Esophagus squamous epithelium (tissue), 5 donors: ENCODE results near the gene DNAJC4. TPM values are rescaled to one million over a fixed set of nuclear protein-coding genes. Genes with fewer than 3 reads are reported as not detected.

ENCODE experiments used
- DNase-seq: peaks from one replicate; lab custom pipeline; 2025; lab: John Stamatoyannopoulos, UW
- H3K27ac ChIP-seq, 4 donors: fragments of 200-600 bp; sonication (generic); one replicate each; pipeline ENCODE4 v1.5.1; 2016 to 2019; ENCODE audit warnings: mild to moderate bottlenecking in 1 of 4
- H3K27me3 ChIP-seq, 4 donors: fragments of 200-600 bp; sonication (generic); 1 replicate in 3 of 4; 2 replicates in 1 of 4; pipeline versions ENCODE4 v1.5.1 to v1.6.0; 2017 to 2021; ENCODE audit warnings: antibody characterized with exemption in 1 of 4
- H3K36me3 ChIP-seq, 3 donors: fragments of 200-600 bp; sonication (generic); one replicate each; pipeline ENCODE4 v1.5.1; 2016 to 2019
- H3K4me1 ChIP-seq, 3 donors: fragments of 200-600 bp; sonication (generic); one replicate each; pipeline ENCODE4 v1.5.1; 2017 to 2019
- H3K4me3 ChIP-seq, 4 donors: fragments of 200-600 bp; sonication (generic); 1 replicate in 3 of 4; 2 replicates in 1 of 4; pipeline ENCODE4 v1.5.1; 2016 to 2019; ENCODE audit warnings: mild to moderate bottlenecking in 2 of 4, moderate library complexity in 1 of 4
- H3K9me3 ChIP-seq, 3 donors: fragments of 200-600 bp; sonication (generic); one replicate each; pipeline ENCODE4 v1.5.1; 2016 to 2019
- POLR2A ChIP-seq, 4 donors: fragments of 450-650 bp; IDR thresholded peaks; one replicate each; pipeline ENCODE4 v1.6.1; 2017; ENCODE audit warnings: antibody characterized with exemption in 4 of 4, mild to moderate bottlenecking in 4 of 4, moderate library complexity in 3 of 4
- WGBS, 2 donors: methylation state at CpG; one replicate each; pipeline ENCODE4 v1.1.5; 2018; 5-methylcytosine and 5-hydroxymethylcytosine counted together
- intact Hi-C: fragments of 100-400 bp; cut with DNase I; formaldehyde crosslinking; loops from one replicate; pipeline ENCODE4 v1.15.0; 2022
- total RNA-seq, 4 donors: library from RNA; depleted of rRNA; stranded (reverse); fragments of >200 nt; gene quantifications; one replicate each; pipeline ENCODE4 v1.1.0, GENCODE V29; 2016
- TF ChIP-seq, protein P1 (sequence below), 6 experiments: fragments of 450-650 bp in 4 of 6; fragments of 200-600 bp in 2 of 6; sonication (generic) in 2 of 6; IDR thresholded peaks; one replicate each; pipeline ENCODE4 v1.5.1; 2016 to 2019; ENCODE audit warnings: antibody characterized with exemption in 6 of 6, mild to moderate bottlenecking in 4 of 6, moderate library complexity in 4 of 6
- donor health status: DM: yes; HTN: yes; CAD: no.

The DNAJC4 gene
- total RNA-seq, 4 donors from 2014 or later = 8.9 to 27.1 (median 16.8) TPM

DNA sequence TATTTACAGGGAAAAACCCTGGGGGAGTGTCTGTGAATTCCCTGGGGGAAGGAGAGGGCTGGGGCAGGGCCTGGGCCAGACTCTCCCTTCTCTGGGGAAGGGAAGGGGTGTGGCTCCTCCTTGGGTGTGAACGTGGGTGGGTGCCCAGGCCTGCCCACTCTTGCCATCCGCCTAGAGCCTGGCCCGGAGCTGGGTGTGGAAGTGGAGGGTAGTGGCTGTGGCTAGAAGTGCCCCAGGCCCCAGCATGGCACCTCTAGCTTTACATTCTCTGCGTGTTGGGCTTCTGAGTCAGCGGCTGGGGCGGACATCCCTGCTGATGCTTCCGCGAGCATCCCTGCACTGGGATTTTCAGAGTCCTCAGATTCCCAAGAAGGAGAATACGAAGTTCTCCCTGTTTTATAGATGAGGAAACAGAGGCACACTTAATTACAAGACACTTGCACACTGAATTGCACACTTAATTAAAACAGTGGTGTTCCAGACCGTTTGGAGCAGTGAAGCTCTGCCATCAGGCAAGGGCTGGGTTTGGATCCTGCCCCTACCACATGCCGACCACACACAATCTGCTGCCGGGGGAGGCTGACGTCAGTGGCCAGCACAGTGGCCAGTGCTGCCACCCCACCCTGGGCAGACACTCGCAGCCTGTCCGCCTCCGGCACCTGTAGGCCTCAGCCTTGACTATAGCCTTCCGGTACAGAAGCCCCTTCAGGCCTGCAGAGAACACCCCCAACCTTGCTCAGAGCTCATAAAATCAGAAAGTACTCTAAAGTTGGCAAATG, 46.5 kb downstream of the DNAJC4 start:
- Histone ChIP-seq H3K27ac (peak overlapping the region; percentile 38 to 81 (median 60)), H3K9me3 (no peaks in the 10 kb centered on the region), H3K4me3 (no peak overlapping the region), H3K4me1 (peaks cover 9 to 58% (median 14%) of the 10 kb centered on the region in 3 donors), H3K27me3 (no peaks in the 10 kb centered on the region), H3K36me3 (peaks cover under 1 to 66% (median 9%) of the 10 kb centered on the region in 3 donors)
- TF ChIP-seq, protein P1, sequence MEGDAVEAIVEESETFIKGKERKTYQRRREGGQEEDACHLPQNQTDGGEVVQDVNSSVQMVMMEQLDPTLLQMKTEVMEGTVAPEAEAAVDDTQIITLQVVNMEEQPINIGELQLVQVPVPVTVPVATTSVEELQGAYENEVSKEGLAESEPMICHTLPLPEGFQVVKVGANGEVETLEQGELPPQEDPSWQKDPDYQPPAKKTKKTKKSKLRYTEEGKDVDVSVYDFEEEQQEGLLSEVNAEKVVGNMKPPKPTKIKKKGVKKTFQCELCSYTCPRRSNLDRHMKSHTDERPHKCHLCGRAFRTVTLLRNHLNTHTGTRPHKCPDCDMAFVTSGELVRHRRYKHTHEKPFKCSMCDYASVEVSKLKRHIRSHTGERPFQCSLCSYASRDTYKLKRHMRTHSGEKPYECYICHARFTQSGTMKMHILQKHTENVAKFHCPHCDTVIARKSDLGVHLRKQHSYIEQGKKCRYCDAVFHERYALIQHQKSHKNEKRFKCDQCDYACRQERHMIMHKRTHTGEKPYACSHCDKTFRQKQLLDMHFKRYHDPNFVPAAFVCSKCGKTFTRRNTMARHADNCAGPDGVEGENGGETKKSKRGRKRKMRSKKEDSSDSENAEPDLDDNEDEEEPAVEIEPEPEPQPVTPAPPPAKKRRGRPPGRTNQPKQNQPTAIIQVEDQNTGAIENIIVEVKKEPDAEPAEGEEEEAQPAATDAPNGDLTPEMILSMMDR (IDR thresholded peaks at IDR 0.05) = no peak
- TF ChIP-seq POLR2A (IDR thresholded peaks at IDR 0.05) = no peak
- intact Hi-C loops = no loop called here
- 51 to 70% methylated on average over 13 to 14 of the region's 17 CpGs for WGBS, 2 donors
- DNase-seq = no peak

DNA sequence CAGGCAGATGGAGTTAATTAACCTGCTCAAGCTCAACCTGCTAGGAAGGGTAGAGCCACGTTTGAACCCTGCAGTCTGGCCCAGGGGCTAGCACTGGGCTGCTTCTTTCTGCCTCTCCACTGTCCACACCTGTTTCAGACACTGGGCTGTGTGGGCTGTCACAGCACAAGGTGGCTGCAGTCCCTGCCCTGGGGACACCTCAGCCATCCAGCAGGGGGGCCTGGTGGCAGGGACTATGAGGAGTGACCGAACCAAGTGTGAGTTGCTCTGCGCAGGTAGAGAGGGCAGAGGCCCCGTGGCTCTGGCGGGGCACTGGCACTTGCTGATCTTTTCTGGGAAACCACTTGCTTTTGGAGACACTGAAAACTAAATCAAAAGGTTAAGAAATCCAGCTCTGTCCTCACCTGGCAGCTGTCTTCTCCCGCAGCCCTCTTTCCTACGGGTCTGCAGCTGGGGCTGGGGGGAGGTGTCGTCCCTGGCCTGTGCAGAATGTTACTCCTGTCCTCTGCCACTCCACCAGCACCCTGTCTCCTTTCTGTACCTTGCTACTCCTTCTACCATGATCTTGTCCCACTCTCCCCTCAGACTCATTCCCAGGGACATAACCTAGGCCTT, 48.3 kb downstream of the DNAJC4 start:
- H3K27me3 ChIP-seq = no peaks in the 10 kb centered on the region
- H3K4me1 ChIP-seq = peaks cover 17 to 58% (median 20%) of the 10 kb centered on the region in 3 donors
- no peak overlapping the region for H3K4me3 ChIP-seq
- no peaks in the 10 kb centered on the region for H3K9me3 ChIP-seq
- WGBS, 2 donors = 88 to 97% methylated on average over 4 to 5 of the region's 8 CpGs
- intact Hi-C loops = no loop called here
- no peak overlapping the region for H3K27ac ChIP-seq
- TF ChIP-seq, protein P1 (IDR thresholded peaks at IDR 0.05) = no peak
- TF ChIP-seq POLR2A (IDR thresholded peaks at IDR 0.05) = no peak
- peaks cover 4 to 72% (median 9%) of the 10 kb centered on the region in 3 donors for H3K36me3 ChIP-seq
- DNase-seq = no peak

DNA sequence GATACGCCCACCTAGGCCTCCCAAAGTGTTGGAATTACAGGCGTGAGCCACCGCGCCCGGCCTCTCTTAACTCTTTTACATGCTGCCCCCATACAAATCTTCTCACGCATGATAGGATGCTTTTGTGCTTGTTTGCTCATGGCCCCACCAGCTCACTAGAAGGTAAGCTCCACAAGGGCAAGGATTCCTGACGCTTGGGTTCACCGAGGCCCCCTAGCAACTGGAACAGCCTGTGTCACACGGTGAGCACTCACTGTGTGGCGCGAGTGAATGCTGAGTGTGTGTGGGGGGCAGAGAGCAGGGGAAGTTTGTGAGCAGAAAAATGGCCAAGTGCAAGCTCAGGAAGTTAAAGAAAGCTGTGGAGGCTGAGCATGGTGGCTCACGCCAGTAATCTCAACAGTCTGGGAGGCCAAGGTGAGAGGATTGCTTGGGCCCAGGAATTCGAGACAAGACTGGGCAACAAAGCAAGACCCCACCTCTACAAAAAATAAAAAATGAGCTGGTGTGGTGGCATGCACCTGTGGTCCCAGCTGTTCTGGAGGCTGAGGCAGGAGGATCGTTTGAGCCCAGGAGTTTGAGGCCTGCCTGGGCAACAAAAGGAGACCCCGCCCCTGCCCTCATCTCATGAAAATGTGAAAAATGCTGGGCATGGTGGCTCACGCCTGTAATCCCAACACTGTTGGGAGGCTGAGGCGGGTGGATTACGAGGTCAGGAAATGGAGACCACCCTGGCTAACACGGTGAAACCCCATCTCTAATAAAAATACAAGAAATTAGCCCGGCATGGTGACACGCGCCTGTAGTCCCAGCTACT, 51.8 kb downstream of the DNAJC4 start:
- intact Hi-C loops = no loop called here
- no peak for TF ChIP-seq POLR2A (IDR thresholded peaks at IDR 0.05)
- TF ChIP-seq, protein P1 (IDR thresholded peaks at IDR 0.05) = no peak
- WGBS, 2 donors = 89 to 95% methylated on average over 16 to 19 of the region's 22 CpGs
- no peak for DNase-seq
- H3K36me3 ChIP-seq = peaks cover 4 to 47% (median 9%) of the 10 kb centered on the region in 3 donors
- peaks cover 24 to 55% (median 29%) of the 10 kb centered on the region in 3 donors for H3K4me1 ChIP-seq
- no peaks in the 10 kb centered on the region for H3K9me3 ChIP-seq
- H3K4me3 ChIP-seq = no peak overlapping the region
- peak overlapping the region in 1 of 4 donors; percentile 1 for H3K27ac ChIP-seq
- H3K27me3 ChIP-seq = no peaks in the 10 kb centered on the region

DNA sequence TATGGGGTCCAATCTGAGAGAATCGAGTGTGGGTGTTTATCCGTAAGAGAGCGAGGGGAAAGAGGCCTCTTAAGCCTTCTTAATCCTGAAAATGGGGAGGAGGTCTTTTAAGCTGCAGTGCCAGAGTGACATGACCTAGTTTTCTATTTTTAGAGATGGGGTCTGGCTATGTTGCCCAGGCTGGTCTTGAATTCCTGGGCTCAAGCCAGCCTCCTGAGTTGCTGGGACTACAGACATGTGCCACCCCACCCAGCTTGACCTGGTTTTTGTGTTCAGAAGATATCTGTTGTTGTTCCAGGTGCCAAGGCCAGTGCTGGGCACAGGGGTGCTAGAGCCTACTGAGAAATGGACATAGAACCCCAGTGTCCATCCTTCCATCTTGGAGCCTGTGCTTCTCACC, 52.7 kb downstream of the DNAJC4 start:
- Histone ChIP-seq H3K9me3 (no peaks in the 10 kb centered on the region), H3K27me3 (no peaks in the 10 kb centered on the region), H3K4me3 (peak overlapping the region in 2 of 4 donors; percentile 81 to 87), H3K27ac (peak overlapping the region; percentile 2 to 99 (median 97)), H3K36me3 (peaks cover 3 to 45% (median 4%) of the 10 kb centered on the region in 3 donors), H3K4me1 (peaks cover 24 to 56% (median 28%) of the 10 kb centered on the region in 3 donors)
- intact Hi-C loops = no loop called here
- 84 to 89% methylated on average over 3 of the region's 3 CpGs for WGBS, 2 donors
- TF ChIP-seq POLR2A (IDR thresholded peaks at IDR 0.05) = no peak
- TF ChIP-seq, protein P1 (IDR thresholded peaks at IDR 0.05) = no peak
- no peak for DNase-seq

Other genes with a start within 250 kb of the DNAJC4 start
- gene OTUB1, start 244.1 kb upstream of the DNAJC4 start, total RNA-seq = 10 to 100 TPM; 82.0 to 97.3 (median 89.7) TPM
- under 1 TPM in 3 of 4 donors, not detected in 1; 0.06 to 0.19 (median 0.08) TPM for gene FLRT1, start 194.6 kb upstream of the DNAJC4 start, total RNA-seq
- 10 to 100 TPM; 10.4 to 31.5 (median 19.5) TPM for gene MACROD1, start 64.4 kb upstream of the DNAJC4 start, total RNA-seq
- gene STIP1, start 44.4 kb upstream of the DNAJC4 start, total RNA-seq = 100 to 1,000 TPM in 2 of 4 donors, 10 to 100 TPM in 2; 81.6 to 116 (median 104) TPM
- gene FERMT3, start 23.8 kb upstream of the DNAJC4 start, total RNA-seq = 10 to 100 TPM in 2 of 4 donors, 1 to 10 TPM in 2; 3.8 to 16.9 (median 10.6) TPM
- 10 to 100 TPM; 23.9 to 68.7 (median 45.8) TPM for gene TRPT1, start 4.4 kb upstream of the DNAJC4 start, total RNA-seq
- 10 to 100 TPM; 44.0 to 60.1 (median 50.7) TPM for gene NUDT22, start 4.3 kb upstream of the DNAJC4 start, total RNA-seq
- 10 to 100 TPM; 18.0 to 50.5 (median 30.9) TPM for gene VEGFB, start 4.0 kb downstream of the DNAJC4 start, total RNA-seq
- 10 to 100 TPM; 50.7 to 89.6 (median 56.0) TPM for gene FKBP2, start 10.5 kb downstream of the DNAJC4 start, total RNA-seq
- 100 to 1,000 TPM; 137 to 279 (median 203) TPM for gene PPP1R14B, start 16.4 kb downstream of the DNAJC4 start, total RNA-seq
- gene PLCB3, start 21.0 kb downstream of the DNAJC4 start, total RNA-seq = 10 to 100 TPM; 29.8 to 54.5 (median 42.4) TPM
- 10 to 100 TPM; 49.4 to 86.5 (median 72.9) TPM for gene BAD, start 54.1 kb downstream of the DNAJC4 start, total RNA-seq
- 10 to 100 TPM; 17.5 to 19.9 (median 19.2) TPM for gene GPR137, start 55.3 kb downstream of the DNAJC4 start, total RNA-seq
- not detected for gene KCNK4, start 60.8 kb downstream of the DNAJC4 start, total RNA-seq
- gene CATSPERZ, start 69.8 kb downstream of the DNAJC4 start, total RNA-seq = not detected
- gene ESRRA, start 75.0 kb downstream of the DNAJC4 start, total RNA-seq = 100 to 1,000 TPM in 2 of 4 donors, 10 to 100 TPM in 2; 81.9 to 131 (median 99.7) TPM
- 100 to 1,000 TPM; 202 to 248 (median 211) TPM for gene TRMT112, start 87.0 kb downstream of the DNAJC4 start, total RNA-seq
- gene PRDX5, start 87.6 kb downstream of the DNAJC4 start, total RNA-seq = 100 to 1,000 TPM; 309 to 602 (median 476) TPM
- gene CCDC88B, start 109.7 kb downstream of the DNAJC4 start, total RNA-seq = 10 to 100 TPM in 3 of 4 donors, 1 to 10 TPM in 1; 7.4 to 14.9 (median 13.7) TPM
- 10 to 100 TPM; 28.6 to 69.8 (median 55.0) TPM for gene RPS6KA4, start 128.6 kb downstream of the DNAJC4 start, total RNA-seq